HepG2 (cell line): Measurements from ENCODE around the gene TMEM217. TPM values are rescaled to one million over a fixed set of nuclear protein-coding genes. Genes with fewer than 3 reads are reported as not detected.

Source experiments
- CREB3 ChIP-seq: sonication (generic); formaldehyde crosslinking; IDR thresholded peaks from 2 replicates; pipeline ENCODE4 v1.5.0; 2020; ENCODE audit warnings: missing genetic modification reagents
- KLF16 ChIP-seq, 2 experiments: sonication (generic) in 1 of 2; formaldehyde crosslinking in 1 of 2; IDR thresholded peaks; 2 replicates each; pipeline versions ENCODE4 v1.6.1 to v1.8.0; 2016 to 2023; ENCODE audit warnings: missing genetic modification reagents in 2 of 2, missing compliant biosample characterization in 1 of 2
- MLX ChIP-seq: IDR thresholded peaks from 2 replicates; pipeline ENCODE4 v1.6.1; 2016
- PBX2 ChIP-seq: IDR thresholded peaks from 2 replicates; pipeline ENCODE4 v1.6.1; 2016; ENCODE audit warnings: control low read depth
- REPIN1 ChIP-seq: sonication (generic); formaldehyde crosslinking; IDR thresholded peaks from 2 replicates; pipeline ENCODE4 v1.8.0; 2022; ENCODE audit warnings: missing genetic modification reagents, low read depth, mild to moderate bottlenecking, borderline replicate concordance
- RFXANK ChIP-seq: IDR thresholded peaks from 2 replicates; pipeline ENCODE4 v1.6.1; 2016
- SNAPC4 ChIP-seq: sonication (generic); formaldehyde crosslinking; IDR thresholded peaks from 2 replicates; pipeline ENCODE4 v1.4.0; 2020; ENCODE audit warnings: mild to moderate bottlenecking, missing genetic modification reagents
- STAT6 ChIP-seq: sonication (generic); formaldehyde crosslinking; IDR thresholded peaks from 2 replicates; pipeline ENCODE4 v1.4.0; 2020; ENCODE audit warnings: missing genetic modification reagents, mild to moderate bottlenecking, borderline replicate concordance
- ZBTB26 ChIP-seq: IDR thresholded peaks from 2 replicates; pipeline ENCODE4 v1.6.1; 2016; ENCODE audit warnings: missing compliant biosample characterization, missing genetic modification reagents, borderline replicate concordance
- ZNF232 ChIP-seq: sonication (generic); formaldehyde crosslinking; IDR thresholded peaks from 2 replicates; pipeline ENCODE4 v1.4.0; 2020; ENCODE audit warnings: missing genetic modification reagents, borderline replicate concordance
- ZNF264 ChIP-seq: sonication (generic); formaldehyde crosslinking; IDR thresholded peaks from 2 replicates; pipeline ENCODE4 v1.4.0; 2020; ENCODE audit warnings: missing genetic modification reagents
- ZNF354B ChIP-seq: sonication (generic); formaldehyde crosslinking; IDR thresholded peaks from 2 replicates; pipeline ENCODE4 v1.8.0; 2022; ENCODE audit warnings: mild to moderate bottlenecking, missing genetic modification reagents
- ZNF543 ChIP-seq: sonication (generic); formaldehyde crosslinking; IDR thresholded peaks from 2 replicates; pipeline ENCODE4 v1.4.0; 2020; ENCODE audit warnings: mild to moderate bottlenecking, missing genetic modification reagents
- ZNF550 ChIP-seq: sonication (generic); formaldehyde crosslinking; IDR thresholded peaks from 2 replicates; pipeline ENCODE4 v1.4.0; 2020; ENCODE audit warnings: mild to moderate bottlenecking, missing genetic modification reagents, borderline replicate concordance
- ZNF619 ChIP-seq: sonication (generic); formaldehyde crosslinking; IDR thresholded peaks from 2 replicates; pipeline ENCODE4 v1.4.0; 2020; ENCODE audit warnings: mild to moderate bottlenecking, missing genetic modification reagents
- ZNF775 ChIP-seq: sonication (generic); formaldehyde crosslinking; IDR thresholded peaks from 2 replicates; pipeline ENCODE4 v1.4.0; 2020; ENCODE audit warnings: missing genetic modification reagents, mild to moderate bottlenecking, moderate library complexity, borderline replicate concordance
- polyA plus RNA-seq, 8 experiments: library from polyadenylated mRNA; depleted of rRNA in 3 of 8; stranded (reverse) in 7 of 8; unstranded in 1 of 8; fragments of >200 nt; fragmentation: Illumina TruSeq in 4 of 8; extraction: Trizol in 4 of 8; gene quantifications; 2 replicates each; pipeline versions ENCODE4 v1.2.1 to v1.2.3, GENCODE V29; 2011 to 2016; ENCODE audit warnings: low read depth in 4 of 8, missing spikeins in 1 of 8, mixed read lengths in 1 of 8; ENCODE audit not compliant: insufficient read depth in 1 of 8
- total RNA-seq, 5 experiments: library from RNA; depleted of rRNA; stranded (reverse); fragments of >200 nt; fragmentation: Illumina TruSeq; extraction: Trizol; gene quantifications; 2 replicates each; pipeline ENCODE4 v1.2.3, GENCODE V29; 2016; ENCODE audit warnings: low read depth in 1 of 5

The TMEM217 gene
- total and polyA plus RNA-seq, 2 of the 13 experiments (the other 11 are each of a cell fraction or from before 2014, with no cell fraction given) = 2.3 to 3.4 TPM

GRCh38 chr6:37171970-37172812, 85.8 kb downstream of the TMEM217 start (continued):
- TF ChIP-seq ZNF264 (CRISPR knock-in tag) = peak; percentile 51
- no peak for TF ChIP-seq ZNF354B
- TF ChIP-seq ZBTB26 (CRISPR knock-in tag) = peak; percentile 69; the same call in 1 of the 2 replicates
- no peak for TF ChIP-seq ZNF775 (CRISPR knock-in tag)
- TF ChIP-seq RFXANK (CRISPR knock-in tag) = no peak; the same call in 1 of the 2 replicates
- no peak for TF ChIP-seq PBX2 (CRISPR knock-in tag)
- no peak for TF ChIP-seq ZNF550 (CRISPR knock-in tag)
- peak; percentile 74; the same call in 1 of the 2 replicates for TF ChIP-seq ZNF232
- peak; percentile 58; the same call in 1 of the 2 replicates for TF ChIP-seq MLX (CRISPR knock-in tag)
- TF ChIP-seq STAT6 = peak; percentile 64
- TF ChIP-seq SNAPC4 (CRISPR knock-in tag) = no peak
- TF ChIP-seq REPIN1 = peak; percentile 91; the same call in 1 of the 2 replicates
- 0 out of 2 replicates have a peak, but pooled peaks have one; percentile 58 for TF ChIP-seq ZNF619
- TF ChIP-seq ZNF543 (CRISPR knock-in tag) = 0 out of 2 replicates have a peak, but pooled peaks have one; percentile 29
- no peak for TF ChIP-seq CREB3
- TF ChIP-seq KLF16 (CRISPR knock-in tag; IDR thresholded peaks at IDR 0.05) = peak in 1 of 2 experiments; percentile 78; a peak in 1 of 4 replicates
